ENCODE results near the gene AAK1.

DNA sequence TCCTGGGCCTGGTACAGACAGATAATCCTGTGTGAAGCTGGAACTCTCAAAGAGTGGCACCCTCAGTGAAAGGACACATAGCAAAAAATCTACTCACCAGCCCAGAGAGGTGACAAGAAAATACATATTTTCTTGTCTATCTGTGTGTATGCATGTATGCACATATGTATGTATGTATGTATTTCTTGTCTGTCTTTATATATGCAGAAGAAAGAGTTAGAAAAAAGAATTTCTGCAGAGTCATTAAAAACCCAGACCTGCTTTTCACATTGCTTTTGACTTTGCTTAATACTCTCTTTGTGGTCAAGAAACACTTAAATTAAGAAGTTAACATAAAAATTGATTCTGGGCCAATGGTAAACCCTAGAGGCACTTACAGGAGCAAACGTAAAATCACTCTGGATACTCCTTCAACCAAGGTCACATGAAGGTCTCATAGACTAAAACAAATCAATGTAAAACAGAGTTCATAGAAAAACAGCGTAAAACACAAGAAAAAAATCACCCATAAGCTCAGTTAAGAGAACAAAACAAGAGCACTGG, 16.5 kb upstream of the AAK1 start:
- TF ChIP-seq, protein P1, sequence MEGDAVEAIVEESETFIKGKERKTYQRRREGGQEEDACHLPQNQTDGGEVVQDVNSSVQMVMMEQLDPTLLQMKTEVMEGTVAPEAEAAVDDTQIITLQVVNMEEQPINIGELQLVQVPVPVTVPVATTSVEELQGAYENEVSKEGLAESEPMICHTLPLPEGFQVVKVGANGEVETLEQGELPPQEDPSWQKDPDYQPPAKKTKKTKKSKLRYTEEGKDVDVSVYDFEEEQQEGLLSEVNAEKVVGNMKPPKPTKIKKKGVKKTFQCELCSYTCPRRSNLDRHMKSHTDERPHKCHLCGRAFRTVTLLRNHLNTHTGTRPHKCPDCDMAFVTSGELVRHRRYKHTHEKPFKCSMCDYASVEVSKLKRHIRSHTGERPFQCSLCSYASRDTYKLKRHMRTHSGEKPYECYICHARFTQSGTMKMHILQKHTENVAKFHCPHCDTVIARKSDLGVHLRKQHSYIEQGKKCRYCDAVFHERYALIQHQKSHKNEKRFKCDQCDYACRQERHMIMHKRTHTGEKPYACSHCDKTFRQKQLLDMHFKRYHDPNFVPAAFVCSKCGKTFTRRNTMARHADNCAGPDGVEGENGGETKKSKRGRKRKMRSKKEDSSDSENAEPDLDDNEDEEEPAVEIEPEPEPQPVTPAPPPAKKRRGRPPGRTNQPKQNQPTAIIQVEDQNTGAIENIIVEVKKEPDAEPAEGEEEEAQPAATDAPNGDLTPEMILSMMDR (IDR thresholded peaks at IDR 0.05) = no peak
- TF ChIP-seq POLR2A (IDR thresholded peaks at IDR 0.05) = no peak

Data from esophagus squamous epithelium (tissue), 4 donors.